GF-D8 (cell line): Measurements from ENCODE around the gene CARTPT.

ENCODE experiments used
- DNase-seq: peaks from one replicate; lab custom pipeline; 2025; lab: John Stamatoyannopoulos, UW

The CARTPT gene

GRCh38 chr5:71719063-71719964 is at the start of gene CARTPT:
Gene CARTPT, plus strand, starts transcription at chr5:71719275. Its CDS starts 19 bp downstream, at chr5:71719294.
- DNase-seq: no peak

- no peak for DNase-seq
Observed at GRCh38 chr5:71677977-71678376, 41.1 kb upstream of the CARTPT start.

- no peak for DNase-seq
Observed at GRCh38 chr5:71679714-71680113, 39.4 kb upstream of the CARTPT start.

GRCh38 chr5:71680510-71680909 is 38.6 kb upstream of the CARTPT start:
- no peak for DNase-seq

- no peak for DNase-seq
Observed at GRCh38 chr5:71681296-71681695, 37.8 kb upstream of the CARTPT start.

- DNase-seq: no peak
Observed at GRCh38 chr5:71684309-71684708, 34.8 kb upstream of the CARTPT start.

- DNase-seq: no peak
Observed at GRCh38 chr5:71693828-71694427, 25.1 kb upstream of the CARTPT start.

GRCh38 chr5:71695071-71695470 is 24.0 kb upstream of the CARTPT start:
- DNase-seq: no peak

- no peak for DNase-seq
Observed at GRCh38 chr5:71695595-71695994, 23.5 kb upstream of the CARTPT start.

GRCh38 chr5:71697967-71698366 is 21.1 kb upstream of the CARTPT start:
- DNase-seq: no peak

- no peak for DNase-seq
Observed at GRCh38 chr5:71699233-71699632, 19.8 kb upstream of the CARTPT start.

GRCh38 chr5:71699751-71700150 is 19.3 kb upstream of the CARTPT start:
- DNase-seq: no peak

GRCh38 chr5:71700803-71701202 is 18.3 kb upstream of the CARTPT start:
- no peak for DNase-seq

- DNase-seq: no peak
Observed at GRCh38 chr5:71701407-71701806, 17.7 kb upstream of the CARTPT start.

- no peak for DNase-seq
Observed at GRCh38 chr5:71703941-71704340, 15.1 kb upstream of the CARTPT start.

GRCh38 chr5:71705421-71705820 is 13.7 kb upstream of the CARTPT start:
- no peak for DNase-seq

- DNase-seq: no peak
Observed at GRCh38 chr5:71706906-71707305, 12.2 kb upstream of the CARTPT start.

GRCh38 chr5:71711610-71712009 is 7.5 kb upstream of the CARTPT start:
- DNase-seq: no peak

- no peak for DNase-seq
Observed at GRCh38 chr5:71714911-71715310, 4.2 kb upstream of the CARTPT start.

- DNase-seq: no peak
Observed at GRCh38 chr5:71727978-71728377, 8.9 kb downstream of the CARTPT start.

GRCh38 chr5:71731015-71731414 is 11.9 kb downstream of the CARTPT start:
- DNase-seq: no peak

GRCh38 chr5:71732011-71732410 is 12.9 kb downstream of the CARTPT start:
- DNase-seq: no peak

GRCh38 chr5:71734141-71734540 is 15.1 kb downstream of the CARTPT start:
- DNase-seq: no peak
